NK-92 (cell line): ENCODE measurements around the gene UFD1.

ENCODE experiments used
- DNase-seq: peaks from one replicate; lab custom pipeline; 2025; ENCODE audit not compliant: unreplicated experiment; lab: John Stamatoyannopoulos, UW

UFD1 gene

DNA sequence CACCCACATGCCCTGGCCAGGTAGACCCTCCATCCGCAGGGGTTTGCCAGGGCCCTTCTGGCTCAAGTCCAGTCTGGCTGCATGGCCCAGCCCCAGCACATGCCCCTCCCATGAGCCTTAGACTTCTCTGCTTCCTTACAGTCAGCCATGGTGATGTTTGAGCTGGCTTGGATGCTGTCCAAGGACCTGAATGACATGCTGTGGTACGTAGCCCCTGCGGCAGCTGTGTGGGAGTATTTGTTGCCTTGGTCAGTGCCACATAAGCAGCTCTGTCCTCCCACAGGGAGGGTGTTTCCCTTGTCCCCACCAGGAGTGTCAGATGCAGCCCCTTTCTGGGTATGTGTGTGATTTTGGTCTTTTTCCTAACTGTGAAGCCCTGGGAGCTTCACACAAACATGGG, 18.3 kb upstream of the UFD1 start:
- no peak for DNase-seq

DNA sequence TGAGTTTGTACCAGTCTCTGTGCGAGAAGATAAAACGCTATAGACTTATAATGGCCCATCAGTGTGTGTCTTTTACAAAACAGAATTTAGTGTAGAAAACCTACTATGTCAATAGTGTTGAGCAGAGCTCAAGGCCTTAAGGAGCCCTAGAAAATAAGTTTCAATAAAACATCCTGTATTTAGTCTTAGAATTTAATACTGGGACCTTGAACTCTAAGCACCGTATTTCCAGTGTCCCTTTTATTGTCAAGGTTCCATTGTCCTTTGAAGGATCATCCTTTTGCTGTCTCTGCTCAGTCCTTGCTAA, 17.3 kb upstream of the UFD1 start:
- DNase-seq = no peak

DNA sequence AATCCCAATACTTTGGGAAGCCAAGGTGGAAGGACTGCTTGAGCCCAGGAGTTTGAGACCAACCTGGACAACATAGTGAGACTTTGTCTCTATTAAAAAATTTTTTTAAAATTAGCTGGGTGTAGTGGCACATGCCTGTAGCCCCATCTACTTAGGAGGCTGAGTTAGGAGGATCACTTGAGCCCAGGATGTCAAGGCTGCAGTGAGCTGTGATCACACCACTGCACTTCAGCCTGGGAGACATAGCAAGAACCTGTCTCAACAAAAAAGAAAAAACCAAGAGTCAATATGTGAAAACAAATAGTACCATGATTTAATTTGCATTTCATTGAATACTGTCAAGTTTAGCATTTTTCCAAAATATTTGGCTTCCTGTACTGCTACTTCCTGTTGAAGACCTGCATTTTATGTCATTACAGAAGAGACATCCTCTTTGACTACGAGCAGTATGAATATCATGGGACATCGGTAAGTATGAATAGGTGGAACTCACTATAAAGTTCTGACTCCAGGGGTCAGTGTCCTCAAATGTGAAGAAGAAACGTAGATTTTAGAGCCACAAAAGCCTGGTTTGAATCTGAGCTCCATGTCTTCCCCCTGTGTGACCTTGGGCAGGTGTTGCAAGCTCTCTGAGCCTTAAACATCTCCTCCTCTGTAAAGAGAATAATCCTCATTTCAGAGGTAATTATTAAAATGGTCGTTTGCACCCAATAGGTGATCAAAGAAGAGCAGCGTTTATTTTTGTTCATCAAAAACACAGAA, 16.8 kb upstream of the UFD1 start:
- no peak for DNase-seq

- no peak for DNase-seq
Observed at GRCh38 chr22:19494676-19495173, 15.7 kb upstream of the UFD1 start.

- no peak for DNase-seq
Observed at GRCh38 chr22:19494001-19494560, 15.1 kb upstream of the UFD1 start.

DNA sequence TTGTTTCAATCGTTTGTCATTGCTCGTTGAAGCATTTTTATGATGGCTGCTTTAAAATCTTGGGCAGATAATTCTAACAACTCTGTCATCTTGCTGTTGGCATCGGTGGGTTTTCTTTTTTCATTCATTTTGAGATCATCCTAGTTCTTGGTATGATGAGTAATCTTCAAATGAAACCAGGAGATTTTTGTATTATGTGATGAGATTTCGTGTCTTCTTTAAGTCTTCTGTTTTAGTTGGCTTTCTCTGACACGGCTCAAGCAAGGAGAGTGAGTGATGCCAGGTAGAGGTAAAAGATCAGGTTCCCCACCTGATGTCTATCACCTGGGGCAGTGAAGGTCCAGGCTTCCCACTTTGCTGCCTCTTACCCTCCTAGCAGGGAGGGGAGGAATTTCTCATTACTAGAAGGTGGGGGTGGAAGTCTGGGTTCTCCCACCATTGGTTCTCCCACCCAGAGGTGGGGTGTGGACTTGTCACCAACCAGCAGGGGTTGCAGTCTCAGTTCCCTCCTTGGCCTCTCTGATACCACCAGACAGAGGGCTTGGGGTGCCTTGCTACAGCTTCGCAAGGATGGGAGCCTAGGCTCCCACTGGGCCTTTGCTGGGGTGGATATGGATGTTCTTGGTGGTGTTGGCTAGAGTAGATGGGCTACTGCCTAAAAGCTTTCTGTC, 13.6 kb upstream of the UFD1 start:
- DNase-seq = no peak

DNA sequence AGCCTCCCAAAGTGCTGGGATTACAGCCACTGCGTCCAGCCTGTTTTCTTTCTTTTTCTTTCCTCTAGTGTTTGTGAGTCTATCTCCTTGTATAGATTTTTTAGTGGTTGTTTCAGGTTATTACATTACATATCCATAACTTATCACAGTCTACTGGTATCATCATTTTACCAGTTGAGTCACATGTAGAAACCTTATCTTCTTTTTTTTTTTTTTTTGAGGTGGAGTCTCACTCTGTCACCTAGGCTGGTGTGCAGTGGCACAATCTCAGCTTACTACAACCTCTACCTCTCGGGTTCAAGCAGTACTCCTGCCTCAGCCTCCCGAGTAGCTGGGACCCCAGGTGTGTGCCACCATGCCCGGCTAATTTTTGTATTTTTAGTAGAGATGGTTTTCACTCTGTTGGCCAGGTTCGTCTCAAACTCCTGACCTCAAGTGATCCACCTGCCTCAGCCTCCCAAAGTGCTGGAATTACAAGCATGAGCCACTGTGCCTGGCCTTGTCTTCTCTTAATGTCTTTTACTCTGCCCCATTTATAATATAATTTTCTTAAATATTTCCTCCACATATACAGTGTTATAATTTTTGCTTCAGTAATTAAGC, 11.7 kb upstream of the UFD1 start:
- no peak for DNase-seq

DNA sequence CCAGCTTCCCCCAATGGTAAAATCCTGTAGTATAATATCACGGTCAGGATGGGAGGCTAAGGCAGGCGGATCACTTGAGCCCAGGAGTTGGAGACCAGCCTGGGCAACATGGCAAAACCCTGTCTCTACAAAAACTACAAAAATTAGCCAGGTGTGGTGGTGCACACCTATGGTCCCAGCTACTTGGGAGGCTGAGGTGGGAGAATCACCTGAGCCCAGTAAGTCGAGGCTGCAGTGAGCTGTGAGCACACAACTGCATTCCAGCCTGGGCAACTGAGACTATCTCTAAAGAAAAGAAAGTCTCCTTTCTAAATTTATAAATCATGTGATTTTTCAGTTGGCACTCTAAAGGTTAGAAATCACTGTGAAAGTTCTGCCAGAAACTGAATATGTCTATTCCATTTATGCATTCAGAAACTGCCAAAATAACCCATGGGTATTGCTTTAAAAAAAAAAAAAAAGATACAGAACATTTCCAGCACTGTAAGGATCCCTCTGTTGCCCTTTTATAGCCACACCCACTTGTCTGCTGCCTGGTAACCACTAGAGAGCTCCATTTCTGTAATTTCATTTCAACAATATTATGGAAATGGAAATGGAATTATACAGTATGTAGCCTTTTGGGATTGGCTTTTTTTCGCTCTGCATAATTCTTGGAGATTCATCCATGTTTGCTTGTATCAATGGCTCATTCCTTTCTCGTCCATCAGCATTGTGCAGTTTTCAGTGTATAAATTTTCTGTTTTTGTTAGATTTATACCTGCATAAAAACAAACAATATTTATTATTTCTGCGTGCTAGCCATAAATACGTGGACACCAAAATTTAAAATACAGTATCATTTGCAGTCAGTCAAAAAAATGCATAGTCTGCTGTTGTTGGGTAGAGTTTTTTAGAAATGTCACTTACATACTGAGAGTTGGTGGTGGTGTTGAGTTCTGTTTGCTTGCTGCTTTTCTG, 10.2 kb upstream of the UFD1 start:
- DNase-seq = no peak

DNA sequence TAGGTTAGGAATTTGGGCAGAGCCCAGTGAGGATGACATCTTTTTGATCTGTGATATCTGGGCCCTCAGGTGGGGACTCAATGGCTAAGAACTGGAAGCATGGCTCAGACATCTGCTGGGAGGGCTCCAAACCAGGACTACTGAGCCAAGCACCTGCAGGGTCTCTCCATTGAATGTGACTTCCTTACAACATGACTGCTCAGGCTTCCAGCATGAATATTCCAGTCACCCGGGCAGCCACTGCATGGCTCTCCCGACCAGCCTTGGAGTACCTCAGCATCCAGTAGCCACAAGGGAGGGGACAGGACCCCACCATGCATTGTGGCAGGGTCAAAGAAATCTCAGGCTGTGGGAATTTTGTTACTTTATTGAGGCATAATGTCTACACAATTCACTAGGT, 9.3 kb upstream of the UFD1 start:
- no peak for DNase-seq

DNA sequence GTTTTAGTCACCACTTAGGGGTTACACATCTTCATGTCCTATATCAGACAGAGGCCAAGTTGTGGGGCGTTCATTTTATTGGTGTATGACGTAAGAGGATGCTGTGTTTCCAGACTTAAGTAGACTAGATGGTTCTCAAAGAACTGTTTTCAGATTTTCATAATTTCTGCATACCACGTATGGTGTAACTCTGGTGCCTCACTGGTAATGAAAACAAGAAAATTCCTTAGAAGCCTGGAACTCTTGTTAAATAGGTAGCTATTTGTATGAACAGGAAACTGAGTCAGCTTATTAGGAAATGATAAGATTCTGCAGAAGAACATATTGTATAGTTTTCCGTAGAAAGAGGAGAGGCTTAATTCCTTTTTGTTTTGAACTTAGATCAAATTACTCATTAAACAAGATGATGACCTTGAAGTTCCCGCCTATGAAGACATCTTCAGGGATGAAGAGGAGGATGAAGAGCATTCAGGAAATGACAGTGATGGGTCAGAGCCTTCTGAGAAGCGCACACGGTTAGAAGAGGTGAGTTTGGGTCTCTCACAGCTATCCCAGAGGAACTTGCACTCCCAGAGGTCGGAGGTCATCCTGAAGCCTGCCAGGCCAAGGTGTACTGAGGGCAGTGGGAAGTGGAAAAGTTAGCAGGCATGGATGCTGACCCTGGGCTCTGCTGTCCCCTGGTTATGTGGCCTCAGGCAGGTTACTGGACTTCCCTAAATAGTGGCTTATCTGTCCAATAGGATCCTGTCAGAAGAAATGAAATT, 4.7 kb upstream of the UFD1 start:
- no peak for DNase-seq

- no peak for DNase-seq
Observed at GRCh38 chr22:19482297-19482696, 3.3 kb upstream of the UFD1 start.

DNA sequence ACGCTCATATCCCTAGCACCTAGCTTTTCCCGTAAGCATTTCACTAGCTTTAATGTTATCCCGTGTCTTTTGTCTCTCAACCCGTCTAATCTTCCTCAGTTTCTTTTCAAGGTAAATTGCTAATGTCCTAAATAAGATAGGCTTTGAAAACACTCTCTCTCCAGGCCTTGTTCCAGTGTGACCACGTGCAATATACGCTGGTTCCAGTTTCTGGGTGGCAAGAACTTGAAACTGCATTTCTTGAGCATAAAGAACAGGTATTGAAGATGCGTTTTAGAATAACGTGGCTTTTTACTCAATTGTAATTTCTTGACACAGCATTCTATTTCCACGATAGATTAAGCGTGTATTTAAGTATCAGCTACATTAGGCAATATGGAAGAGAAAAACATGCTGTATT, 1.8 kb upstream of the UFD1 start:
- no peak for DNase-seq

GRCh38 chr22:19480173-19480568, 1.2 kb upstream of the UFD1 start:
- no peak for DNase-seq

DNA sequence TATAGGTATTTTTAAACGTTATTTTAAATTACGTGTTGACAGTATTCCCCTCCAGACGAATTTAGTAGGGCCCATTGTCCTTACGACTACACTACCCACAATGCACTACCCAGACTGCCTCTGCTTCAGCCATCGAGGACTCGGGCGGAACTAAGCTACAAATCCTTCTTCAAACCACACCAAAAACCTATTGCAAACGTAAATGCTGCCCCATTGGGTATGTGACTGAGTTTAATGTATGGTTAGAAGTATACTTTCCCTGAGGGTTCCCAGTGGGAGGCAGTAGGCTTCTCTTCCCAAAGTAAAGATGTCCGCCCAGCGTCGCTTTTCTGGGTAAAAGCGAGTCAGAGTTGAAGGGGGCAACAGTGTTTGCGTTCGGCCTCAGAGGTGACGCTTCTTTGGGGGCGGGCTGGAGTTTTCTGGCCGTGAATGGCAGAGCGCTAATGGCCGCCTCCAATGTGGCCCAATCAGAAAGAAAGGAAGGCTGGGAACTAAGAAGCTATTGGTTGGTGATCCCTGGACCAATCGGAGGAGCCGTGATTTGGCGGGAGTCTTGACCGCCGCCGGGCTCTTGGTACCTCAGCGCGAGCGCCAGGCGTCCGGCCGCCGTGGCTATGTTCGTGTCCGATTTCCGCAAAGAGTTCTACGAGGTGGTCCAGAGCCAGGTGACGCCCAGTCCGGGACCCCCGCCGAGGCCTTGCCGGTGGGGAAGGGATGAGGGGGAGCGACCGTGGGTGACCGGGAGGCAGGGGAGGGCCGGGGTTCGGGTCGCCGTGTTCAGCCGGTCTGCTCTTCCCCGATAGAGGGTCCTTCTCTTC, 571 bp upstream of the UFD1 start, which contains the start of gene CDC45:
TSS of gene CDC45 (plus strand) at position 566 of the 818 bp plus-strand sequence. CDS start at position 615, 49 bp downstream.
- DNase-seq = peak; percentile 52

- no peak for DNase-seq
Observed at GRCh38 chr22:19478045-19478900, 720 bp downstream of the UFD1 start.

- no peak for DNase-seq
Observed at GRCh38 chr22:19477321-19478044, 1.5 kb downstream of the UFD1 start.

GRCh38 chr22:19476023-19476422, 3.0 kb downstream of the UFD1 start:
- no peak for DNase-seq

- no peak for DNase-seq
Observed at GRCh38 chr22:19473578-19473977, 5.4 kb downstream of the UFD1 start.
